IMR-90 (cell line): ENCODE measurements around the gene SLC6A9. TPM values are rescaled to one million over a fixed set of nuclear protein-coding genes. Genes with fewer than 3 reads are reported as not detected.

Experiments
- ATAC-seq: fragments of 200-7000 bp; cut with Tn5 transposase; 2 replicates; pipeline ENCODE4 v1.9.1; 2020; ENCODE audit warnings: low read depth, mild to moderate bottlenecking, moderate library complexity
- BruUV-seq: library from RNA; stranded (reverse); fragments of 400-500 nt; replicated peaks from 2 replicates; lab custom pipeline; 2021; lab: Mats Ljungman, UMichigan
- CTCF ChIA-PET: fragments of 300-600 bp; formaldehyde crosslinking; extraction: SDS; loops from one replicate; lab custom pipeline; 2021; ENCODE audit warnings: antibody characterized with exemption; lab: Yijun Ruan, JAX
- POLR2A ChIA-PET: fragments of 300-600 bp; sonication (Branson Sonifier 250); formaldehyde crosslinking; loops from one replicate; lab custom pipeline; 2022; ENCODE audit warnings: antibody characterized with exemption; ENCODE audit not compliant: unreplicated experiment; lab: Charles Lee
- DNase-seq: peaks from one replicate; pipeline ENCODE4 v3.0.0; 2013
- H2AFZ ChIP-seq: replicated peaks from 2 replicates; pipeline ENCODE3; 2013; ENCODE audit warnings: low read length, mild to moderate bottlenecking; ENCODE audit not compliant: poor library complexity
- H2AK5ac ChIP-seq: 2 replicates; pipeline ENCODE4 v1.6.1; 2013; ENCODE audit warnings: low read depth, low read length, inconsistent platforms
- H2AK9ac ChIP-seq: replicated peaks from 2 replicates; pipeline ENCODE3; 2013; ENCODE audit warnings: mild to moderate bottlenecking, low read depth, low read length, moderate library complexity; ENCODE audit not compliant: poor library complexity
- H2BK120ac ChIP-seq: 2 replicates; pipeline ENCODE4 v1.6.1; 2013; ENCODE audit warnings: low read depth, low read length, inconsistent platforms
- H2BK15ac ChIP-seq: 3 replicates; pipeline ENCODE4 v1.6.1; 2013; ENCODE audit warnings: low read depth, low read length, inconsistent platforms
- H2BK20ac ChIP-seq: 2 replicates; pipeline ENCODE4 v1.6.1; 2013; ENCODE audit warnings: low read depth, mild to moderate bottlenecking, inconsistent platforms, low read length, moderate library complexity
- H2BK5ac ChIP-seq: 2 replicates; pipeline ENCODE4 v1.6.1; 2013; ENCODE audit warnings: mild to moderate bottlenecking, low read depth, low read length, inconsistent platforms; ENCODE audit not compliant: poor library complexity, severe bottlenecking
- H3K14ac ChIP-seq: replicated peaks from 2 replicates; pipeline ENCODE4 v1.6.1; 2013; ENCODE audit warnings: low read depth, low read length, inconsistent platforms
- H3K18ac ChIP-seq: 2 replicates; pipeline ENCODE4 v1.6.1; 2013; ENCODE audit warnings: low read depth, low read length, control low read depth
- H3K23ac ChIP-seq: 2 replicates; pipeline ENCODE4 v1.6.1; 2013; ENCODE audit warnings: low read depth, low read length, inconsistent platforms
- H3K27ac ChIP-seq: 2 replicates; pipeline ENCODE4 v1.5.1; 2013; ENCODE audit warnings: mild to moderate bottlenecking, control low read depth, low read length; ENCODE audit not compliant: insufficient read depth
- H3K27me3 ChIP-seq: 2 replicates; pipeline ENCODE4 v1.6.1; 2013; ENCODE audit warnings: low read length; ENCODE audit not compliant: control insufficient read depth, insufficient read depth
- H3K36me3 ChIP-seq: 2 replicates; pipeline ENCODE4 v1.6.1; 2013; ENCODE audit warnings: low read length, mixed read lengths; ENCODE audit not compliant: control insufficient read depth, insufficient read depth
- H3K4ac ChIP-seq: 2 replicates; pipeline ENCODE4 v1.6.1; 2013; ENCODE audit warnings: low read depth, low read length, inconsistent platforms
- H3K4me1 ChIP-seq: 2 replicates; pipeline ENCODE4 v1.6.1; 2013; ENCODE audit warnings: low read length, mixed read lengths; ENCODE audit not compliant: control insufficient read depth, insufficient read depth
- H3K4me2 ChIP-seq: 2 replicates; pipeline ENCODE4 v1.6.1; 2013; ENCODE audit warnings: low read depth, mild to moderate bottlenecking, control low read depth, low read length, moderate library complexity
- H3K4me3 ChIP-seq: 2 replicates; pipeline ENCODE4 v1.5.1; 2013; ENCODE audit warnings: low read depth, mild to moderate bottlenecking, control low read depth, low read length, moderate library complexity; ENCODE audit not compliant: insufficient read depth
- H3K56ac ChIP-seq: 2 replicates; pipeline ENCODE4 v1.6.1; 2013; ENCODE audit warnings: low read length, inconsistent platforms; ENCODE audit not compliant: insufficient read depth; ENCODE audit errors: extremely low read depth
- H3K79me1 ChIP-seq, 2 experiments: 2 replicates each; pipeline ENCODE4 v1.6.1; 2013; ENCODE audit warnings: low read length in 2 of 2, inconsistent platforms in 1 of 2, low read depth in 1 of 2
- H3K9ac ChIP-seq: 2 replicates; pipeline ENCODE4 v1.6.1; 2013; ENCODE audit warnings: low read depth, low read length, control low read depth
- H3K9me1 ChIP-seq: 2 replicates; pipeline ENCODE4 v1.6.1; 2013; ENCODE audit warnings: low read length, inconsistent platforms; ENCODE audit not compliant: insufficient read depth
- H3K9me3 ChIP-seq: 2 replicates; pipeline ENCODE4 v1.6.1; 2013; ENCODE audit warnings: low read length; ENCODE audit not compliant: control insufficient read depth, insufficient read depth
- H4K20me1 ChIP-seq: 2 replicates; pipeline ENCODE4 v1.6.1; 2013; ENCODE audit warnings: low read length, inconsistent platforms; ENCODE audit not compliant: insufficient read depth
- H4K5ac ChIP-seq: 2 replicates; pipeline ENCODE4 v1.6.1; 2013; ENCODE audit warnings: mild to moderate bottlenecking, low read depth, low read length, control low read depth
- H4K8ac ChIP-seq, 2 experiments: 2 replicates each; pipeline ENCODE4 v1.6.1; 2013; ENCODE audit warnings: low read depth in 2 of 2, low read length in 2 of 2, control low read depth in 1 of 2, inconsistent platforms in 1 of 2
- H4K91ac ChIP-seq: 2 replicates; pipeline ENCODE4 v1.6.1; 2013; ENCODE audit warnings: low read depth, low read length, inconsistent platforms; ENCODE audit not compliant: insufficient read depth
- BHLHE40 ChIP-seq: fragments of 150-350 bp; IDR thresholded peaks from 2 replicates; pipeline ENCODE4 v1.6.1; 2016; ENCODE audit warnings: mild to moderate bottlenecking, low read depth, low read length
- CEBPB ChIP-seq: IDR thresholded peaks from 2 replicates; pipeline ENCODE4 v1.6.1; 2012; ENCODE audit warnings: low read depth, low read length, improper control_type of control experiment
- CHD1 ChIP-seq: IDR thresholded peaks from 2 replicates; pipeline ENCODE4 v1.6.1; 2012; ENCODE audit warnings: low read depth, low read length, improper control_type of control experiment
- FOS ChIP-seq: fragments of 150-350 bp; IDR thresholded peaks from 2 replicates; pipeline ENCODE4 v1.6.1; 2016; ENCODE audit warnings: low read depth, low read length
- MAZ ChIP-seq: IDR thresholded peaks from 2 replicates; pipeline ENCODE4 v1.6.1; 2012; ENCODE audit warnings: low read depth, mild to moderate bottlenecking, low read length, improper control_type of control experiment, moderate library complexity, borderline replicate concordance
- MXI1 ChIP-seq: IDR thresholded peaks from 2 replicates; pipeline ENCODE4 v1.6.1; 2012; ENCODE audit warnings: low read depth, mild to moderate bottlenecking, low read length, moderate library complexity, borderline replicate concordance
- NFE2L2 ChIP-seq: fragments of 150-350 bp; IDR thresholded peaks from 2 replicates; pipeline ENCODE4 v1.6.1; 2016; ENCODE audit warnings: low read depth, mild to moderate bottlenecking, low read length
- RAD21 ChIP-seq: IDR thresholded peaks from 2 replicates; pipeline ENCODE4 v1.6.1; 2012; ENCODE audit warnings: low read length, improper control_type of control experiment
- SMC3 ChIP-seq: fragments of 150-350 bp; IDR thresholded peaks from 2 replicates; pipeline ENCODE4 v1.6.1; 2016; ENCODE audit warnings: low read depth, mild to moderate bottlenecking, antibody characterized with exemption, low read length, moderate library complexity
- WGBS, 2 experiments: methylation state at CpG; one replicate each; pipeline versions ENCODE4 v1.1.5 to v1.1.7; 2013; ENCODE audit warnings: missing lambda C conversion rate in 2 of 2; ENCODE audit not compliant: insufficient read length in 1 of 2; ENCODE audit errors: extremely low coverage in 2 of 2; 5-methylcytosine and 5-hydroxymethylcytosine counted together
- dilution Hi-C: fragments of 300-500 bp; cut with HindIII; formaldehyde crosslinking; loops from one replicate; pipeline ENCODE4 v1.14.3; 2018; ENCODE audit warnings: low sequenced_read_pairs; ENCODE audit not compliant: unreplicated experiment
- in situ Hi-C: fragments of 300-500 bp; cut with MboI; formaldehyde crosslinking; loops from 3 replicates; pipeline ENCODE4 v1.14.3; 2019; ENCODE audit warnings: low sequenced_read_pairs, inconsistent platforms, mixed read lengths
- intact Hi-C: fragments of 100-400 bp; cut with micrococcal nuclease; formaldehyde crosslinking; loops from 2 replicates; pipeline ENCODE4 v1.10.0; 2022
- polyA plus RNA-seq, 3 experiments: library from polyadenylated mRNA; depleted of rRNA; stranded (reverse); fragments of >200 nt; gene quantifications; 2 replicates each; pipeline ENCODE4 v1.2.3, GENCODE V29; 2012; ENCODE audit warnings: low replicate concordance in 1 of 3
- total RNA-seq: library from RNA; depleted of rRNA; stranded (reverse); fragments of >200 nt; gene quantifications from 2 replicates; pipeline ENCODE4 v1.2.3, GENCODE V29; 2012
- TF ChIP-seq, protein P1 (sequence below): conservative IDR thresholded peaks from 2 replicates; pipeline ENCODE4 v1.5.1; 2012; ENCODE audit warnings: mild to moderate bottlenecking, low read depth, low read length, improper control_type of control experiment
- TF ChIP-seq, protein P2 (sequence below): fragments of 150-350 bp; IDR thresholded peaks from 2 replicates; pipeline ENCODE4 v1.6.1; 2016; ENCODE audit warnings: low read depth, mild to moderate bottlenecking, low read length, moderate library complexity, borderline replicate concordance
- TF ChIP-seq, protein P3 (sequence below): fragments of 150-350 bp; IDR thresholded peaks from 2 replicates; pipeline ENCODE4 v1.6.1; 2017; ENCODE audit warnings: mild to moderate bottlenecking, antibody characterized with exemption, low read length, low read depth

The SLC6A9 gene
- total and polyA plus RNA-seq, 2 of the 4 experiments (the other 2 are of a cell fraction): 2.0 to 6.6 TPM

DNA sequence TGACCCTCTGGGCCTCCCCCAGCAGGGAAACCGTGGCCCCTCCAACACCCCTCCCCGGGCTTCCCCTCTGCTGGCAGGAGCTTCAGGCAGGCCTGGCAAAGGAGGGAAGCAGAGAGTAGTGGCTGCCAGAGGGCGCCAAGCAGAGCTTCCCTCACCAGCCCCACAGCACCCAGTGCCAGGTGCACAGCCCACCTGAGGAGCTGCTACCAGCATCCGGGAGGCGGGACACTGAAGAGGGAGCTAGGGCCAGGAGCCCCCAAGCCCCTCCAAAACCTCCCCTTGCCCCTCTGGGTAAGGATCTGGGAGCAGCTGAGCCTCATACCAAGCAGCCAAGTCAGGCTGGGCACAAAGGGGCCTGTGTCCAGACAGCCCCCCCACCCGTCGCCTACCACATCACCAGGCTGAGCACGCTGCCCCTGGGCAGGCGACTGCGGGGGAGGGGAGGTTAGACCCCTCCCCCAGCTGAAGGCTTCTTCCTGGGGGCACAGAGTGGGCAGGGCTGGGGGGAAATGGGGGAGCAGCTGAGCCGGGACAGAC, 20.3 kb downstream of the SLC6A9 start:
- Histone ChIP-seq H2AK9ac (no peak overlapping the region), H3K4ac (no peak overlapping the region), H3K23ac (no peak overlapping the region), H4K8ac (no peak overlapping the region), H2BK15ac (no peak overlapping the region), H3K36me3 (peaks cover 5% of the 10 kb centered on the region; the same call in 1 of the 2 replicates), H2AFZ (no peak overlapping the region), H3K9me3 (no peaks in the 10 kb centered on the region), H3K79me1 (no peaks in the 10 kb centered on the region), H3K56ac (no peak overlapping the region), H4K91ac (no peak overlapping the region), H3K27ac (no peak overlapping the region), H3K4me2 (no peak overlapping the region), H3K14ac (no peak overlapping the region), H3K9ac (no peak overlapping the region), H3K27me3 (no peaks in the 10 kb centered on the region), H3K9me1 (no peaks in the 10 kb centered on the region), H2BK120ac (no peak overlapping the region), H3K4me3 (no peak overlapping the region), H2BK5ac (no peak overlapping the region), H2BK20ac (no peak overlapping the region), H2AK5ac (no peak overlapping the region), H3K4me1 (no peaks in the 10 kb centered on the region), H3K18ac (no peak overlapping the region), H4K5ac (no peak overlapping the region), H4K20me1 (no peaks in the 10 kb centered on the region)
- ATAC-seq (no peak), DNase-seq (no peak)
- 50% methylated on average over 1 of the region's 11 CpGs; no CpG with 5 or more reads in 1 of the 2 experiments for WGBS, 2 experiments
- BruUV-seq: no TSS peak
- intact Hi-C loops: no loop called here
- dilution Hi-C loops: no loop called here
- TF ChIP-seq CEBPB: no peak
- TF ChIP-seq BHLHE40: no peak
- no peak for TF ChIP-seq MXI1
- no peak for TF ChIP-seq RAD21
- TF ChIP-seq, protein P1, sequence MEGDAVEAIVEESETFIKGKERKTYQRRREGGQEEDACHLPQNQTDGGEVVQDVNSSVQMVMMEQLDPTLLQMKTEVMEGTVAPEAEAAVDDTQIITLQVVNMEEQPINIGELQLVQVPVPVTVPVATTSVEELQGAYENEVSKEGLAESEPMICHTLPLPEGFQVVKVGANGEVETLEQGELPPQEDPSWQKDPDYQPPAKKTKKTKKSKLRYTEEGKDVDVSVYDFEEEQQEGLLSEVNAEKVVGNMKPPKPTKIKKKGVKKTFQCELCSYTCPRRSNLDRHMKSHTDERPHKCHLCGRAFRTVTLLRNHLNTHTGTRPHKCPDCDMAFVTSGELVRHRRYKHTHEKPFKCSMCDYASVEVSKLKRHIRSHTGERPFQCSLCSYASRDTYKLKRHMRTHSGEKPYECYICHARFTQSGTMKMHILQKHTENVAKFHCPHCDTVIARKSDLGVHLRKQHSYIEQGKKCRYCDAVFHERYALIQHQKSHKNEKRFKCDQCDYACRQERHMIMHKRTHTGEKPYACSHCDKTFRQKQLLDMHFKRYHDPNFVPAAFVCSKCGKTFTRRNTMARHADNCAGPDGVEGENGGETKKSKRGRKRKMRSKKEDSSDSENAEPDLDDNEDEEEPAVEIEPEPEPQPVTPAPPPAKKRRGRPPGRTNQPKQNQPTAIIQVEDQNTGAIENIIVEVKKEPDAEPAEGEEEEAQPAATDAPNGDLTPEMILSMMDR: no peak
- no peak for TF ChIP-seq MAZ
- no peak for TF ChIP-seq FOS
- no peak for TF ChIP-seq SMC3
- TF ChIP-seq NFE2L2: no peak
- no peak for TF ChIP-seq CHD1
- TF ChIP-seq, protein P2, sequence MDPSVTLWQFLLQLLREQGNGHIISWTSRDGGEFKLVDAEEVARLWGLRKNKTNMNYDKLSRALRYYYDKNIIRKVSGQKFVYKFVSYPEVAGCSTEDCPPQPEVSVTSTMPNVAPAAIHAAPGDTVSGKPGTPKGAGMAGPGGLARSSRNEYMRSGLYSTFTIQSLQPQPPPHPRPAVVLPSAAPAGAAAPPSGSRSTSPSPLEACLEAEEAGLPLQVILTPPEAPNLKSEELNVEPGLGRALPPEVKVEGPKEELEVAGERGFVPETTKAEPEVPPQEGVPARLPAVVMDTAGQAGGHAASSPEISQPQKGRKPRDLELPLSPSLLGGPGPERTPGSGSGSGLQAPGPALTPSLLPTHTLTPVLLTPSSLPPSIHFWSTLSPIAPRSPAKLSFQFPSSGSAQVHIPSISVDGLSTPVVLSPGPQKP: no peak
- TF ChIP-seq, protein P3, sequence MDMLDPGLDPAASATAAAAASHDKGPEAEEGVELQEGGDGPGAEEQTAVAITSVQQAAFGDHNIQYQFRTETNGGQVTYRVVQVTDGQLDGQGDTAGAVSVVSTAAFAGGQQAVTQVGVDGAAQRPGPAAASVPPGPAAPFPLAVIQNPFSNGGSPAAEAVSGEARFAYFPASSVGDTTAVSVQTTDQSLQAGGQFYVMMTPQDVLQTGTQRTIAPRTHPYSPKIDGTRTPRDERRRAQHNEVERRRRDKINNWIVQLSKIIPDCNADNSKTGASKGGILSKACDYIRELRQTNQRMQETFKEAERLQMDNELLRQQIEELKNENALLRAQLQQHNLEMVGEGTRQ: no peak
- in situ Hi-C loops: loop anchor here (10.0 kb wide), 1 partner anchor 574 kb away; no protein-coding TSS in a partner anchor
- CTCF ChIA-PET: no interaction called here
- POLR2A ChIA-PET: no interaction called here
